Upper lobe of left lung (tissue), 4 donors: Measurements from ENCODE around the gene RCCD1.

Experiments
- EP300 ChIP-seq, 4 donors: sonication (generic); formaldehyde crosslinking; IDR thresholded peaks; one replicate each; pipeline ENCODE4 v1.5.1; 2017; ENCODE audit warnings: antibody characterized with exemption in 4 of 4, control low read depth in 2 of 4
- POLR2A ChIP-seq, 4 donors: fragments of 450-650 bp; IDR thresholded peaks; one replicate each; pipeline ENCODE4 v1.5.1; 2016 to 2017; ENCODE audit warnings: antibody characterized with exemption in 4 of 4, mild to moderate bottlenecking in 2 of 4
- POLR2AphosphoS5 ChIP-seq, 2 donors: sonication (generic); formaldehyde crosslinking; IDR thresholded peaks; one replicate each; pipeline ENCODE4 v1.5.1; 2017; ENCODE audit warnings: antibody characterized with exemption in 2 of 2
- TF ChIP-seq, protein P1 (sequence below), 6 experiments: fragments of 450-650 bp in 4 of 6; fragments of 200-600 bp in 2 of 6; sonication (generic) in 2 of 6; IDR thresholded peaks; one replicate each; pipeline ENCODE4 v1.5.1; 2016 to 2019; ENCODE audit warnings: antibody characterized with exemption in 6 of 6

DNA sequence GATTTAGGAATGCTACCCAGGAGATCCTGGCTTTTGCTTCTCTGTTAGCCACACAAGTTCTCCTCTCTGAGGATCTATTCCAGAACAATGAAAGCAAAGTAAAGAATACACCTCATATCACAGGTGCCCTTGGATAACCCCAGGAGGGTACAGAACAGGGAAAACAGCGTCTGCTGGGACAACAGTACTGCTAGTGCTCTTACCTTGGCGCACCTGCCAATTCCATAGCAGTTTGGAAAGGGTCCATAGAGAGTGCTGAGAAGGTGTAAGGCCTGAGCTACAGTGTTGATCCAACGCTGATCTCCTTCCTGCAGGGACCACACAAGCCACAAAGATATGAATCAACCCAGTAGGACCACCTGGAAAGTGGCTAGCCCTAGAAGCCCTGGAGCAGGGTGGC, 52.6 kb downstream of the RCCD1 start:
- TF ChIP-seq POLR2AphosphoS5 (IDR thresholded peaks at IDR 0.05): no peak
- TF ChIP-seq, protein P1, sequence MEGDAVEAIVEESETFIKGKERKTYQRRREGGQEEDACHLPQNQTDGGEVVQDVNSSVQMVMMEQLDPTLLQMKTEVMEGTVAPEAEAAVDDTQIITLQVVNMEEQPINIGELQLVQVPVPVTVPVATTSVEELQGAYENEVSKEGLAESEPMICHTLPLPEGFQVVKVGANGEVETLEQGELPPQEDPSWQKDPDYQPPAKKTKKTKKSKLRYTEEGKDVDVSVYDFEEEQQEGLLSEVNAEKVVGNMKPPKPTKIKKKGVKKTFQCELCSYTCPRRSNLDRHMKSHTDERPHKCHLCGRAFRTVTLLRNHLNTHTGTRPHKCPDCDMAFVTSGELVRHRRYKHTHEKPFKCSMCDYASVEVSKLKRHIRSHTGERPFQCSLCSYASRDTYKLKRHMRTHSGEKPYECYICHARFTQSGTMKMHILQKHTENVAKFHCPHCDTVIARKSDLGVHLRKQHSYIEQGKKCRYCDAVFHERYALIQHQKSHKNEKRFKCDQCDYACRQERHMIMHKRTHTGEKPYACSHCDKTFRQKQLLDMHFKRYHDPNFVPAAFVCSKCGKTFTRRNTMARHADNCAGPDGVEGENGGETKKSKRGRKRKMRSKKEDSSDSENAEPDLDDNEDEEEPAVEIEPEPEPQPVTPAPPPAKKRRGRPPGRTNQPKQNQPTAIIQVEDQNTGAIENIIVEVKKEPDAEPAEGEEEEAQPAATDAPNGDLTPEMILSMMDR (IDR thresholded peaks at IDR 0.05): no peak
- no peak for TF ChIP-seq EP300 (IDR thresholded peaks at IDR 0.05)
- no peak for TF ChIP-seq POLR2A (IDR thresholded peaks at IDR 0.05)
